SK-N-SH treated with all-trans-retinoic acid at 6 μM for 48 hours (cell line): ENCODE measurements around the gene XPR1.

ENCODE experiments used
- ATAC-seq: fragments of 200-7000 bp; cut with Tn5 transposase; 3 replicates; pipeline ENCODE4 v1.9.1; 2020; ENCODE audit warnings: mild to moderate bottlenecking, moderate library complexity
- ARNTL ChIP-seq: fragments of 450-650 bp; formaldehyde crosslinking; IDR thresholded peaks from 2 replicates; pipeline ENCODE4 v1.5.0; 2020; ENCODE audit warnings: low read depth, mild to moderate bottlenecking, moderate library complexity, borderline replicate concordance
- BACH2 ChIP-seq: fragments of 250-450 bp; sonication (Bioruptor Pico); IDR thresholded peaks from 2 replicates; pipeline ENCODE4 v1.9.0; 2021; ENCODE audit warnings: mild to moderate bottlenecking, borderline replicate concordance
- CSDC2 ChIP-seq: fragments of 250-450 bp; sonication (Bioruptor Pico); IDR thresholded peaks from 2 replicates; pipeline ENCODE4 v1.5.0; 2020; ENCODE audit warnings: mild to moderate bottlenecking, moderate library complexity
- CSRNP3 ChIP-seq: fragments of 250-450 bp; sonication (Bioruptor Pico); IDR thresholded peaks from 2 replicates; pipeline ENCODE4 v1.5.1; 2021; ENCODE audit warnings: mild to moderate bottlenecking, moderate library complexity
- ESRRG ChIP-seq: fragments of 250-450 bp; sonication (Bioruptor Pico); IDR thresholded peaks from 2 replicates; pipeline ENCODE4 v1.6.1; 2021; ENCODE audit warnings: mild to moderate bottlenecking
- GLIS3 ChIP-seq: fragments of 250-450 bp; sonication (Bioruptor Pico); IDR thresholded peaks from 2 replicates; pipeline ENCODE4 v1.5.0; 2020; ENCODE audit warnings: mild to moderate bottlenecking, moderate library complexity
- ISL1 ChIP-seq: fragments of 250-450 bp; sonication (Bioruptor Pico); IDR thresholded peaks from 2 replicates; pipeline ENCODE4 v2.1.2; 2022; ENCODE audit warnings: mild to moderate bottlenecking, moderate library complexity
- OSR1 ChIP-seq: fragments of 250-450 bp; sonication (Bioruptor Pico); IDR thresholded peaks from 2 replicates; pipeline ENCODE4 v1.8.0; 2022; ENCODE audit warnings: moderate library complexity, mild to moderate bottlenecking, inconsistent platforms
- PPARA ChIP-seq: fragments of 250-450 bp; sonication (Bioruptor Pico); IDR thresholded peaks from 2 replicates; pipeline ENCODE4 v1.5.0; 2020; ENCODE audit warnings: mild to moderate bottlenecking, borderline replicate concordance
- RARB ChIP-seq: fragments of 250-450 bp; sonication (Bioruptor Pico); IDR thresholded peaks from 2 replicates; pipeline ENCODE4 v1.8.0; 2021; ENCODE audit warnings: mild to moderate bottlenecking, moderate library complexity
- SNAI2 ChIP-seq: fragments of 250-450 bp; sonication (Bioruptor Pico); IDR thresholded peaks from 2 replicates; pipeline ENCODE4 v1.5.0; 2020; ENCODE audit warnings: mild to moderate bottlenecking, moderate library complexity
- TCF4 ChIP-seq: fragments of 250-450 bp; sonication (Bioruptor Pico); IDR thresholded peaks from 2 replicates; pipeline ENCODE4 v1.8.0; 2021; ENCODE audit warnings: mild to moderate bottlenecking, moderate library complexity, borderline replicate concordance
- TOX ChIP-seq: fragments of 250-450 bp; sonication (Bioruptor Pico); IDR thresholded peaks from 2 replicates; pipeline ENCODE4 v1.8.0; 2021; ENCODE audit warnings: mild to moderate bottlenecking, moderate library complexity, borderline replicate concordance
- TSHZ2 ChIP-seq: fragments of 250-450 bp; sonication (Bioruptor Pico); IDR thresholded peaks from 2 replicates; pipeline ENCODE4 v1.5.0; 2020; ENCODE audit warnings: mild to moderate bottlenecking, moderate library complexity
- ZC3H10 ChIP-seq: fragments of 250-450 bp; sonication (Bioruptor Pico); IDR thresholded peaks from 2 replicates; pipeline ENCODE4 v1.5.1; 2021; ENCODE audit warnings: mild to moderate bottlenecking, moderate library complexity
- ZFP3 ChIP-seq: fragments of 250-450 bp; sonication (Bioruptor Pico); IDR thresholded peaks from 2 replicates; pipeline ENCODE4 v1.5.0; 2020; ENCODE audit warnings: mild to moderate bottlenecking, moderate library complexity
- ZFP30 ChIP-seq: fragments of 450-650 bp; formaldehyde crosslinking; IDR thresholded peaks from 2 replicates; pipeline ENCODE4 v1.5.0; 2022; ENCODE audit warnings: mild to moderate bottlenecking, moderate library complexity
- ZNF565 ChIP-seq: fragments of 450-650 bp; formaldehyde crosslinking; conservative IDR thresholded peaks from 2 replicates; pipeline ENCODE4 v1.5.0; 2020; ENCODE audit warnings: low read depth, mild to moderate bottlenecking, moderate library complexity
- ZNF70 ChIP-seq: fragments of 450-650 bp; formaldehyde crosslinking; IDR thresholded peaks from 2 replicates; pipeline ENCODE4 v1.5.0; 2020; ENCODE audit warnings: mild to moderate bottlenecking, moderate library complexity
- ZNF8 ChIP-seq: fragments of 450-650 bp; formaldehyde crosslinking; IDR thresholded peaks from 2 replicates; pipeline ENCODE4 v1.5.0; 2020; ENCODE audit warnings: mild to moderate bottlenecking, moderate library complexity
- TF ChIP-seq, protein P1 (sequence below): fragments of 250-450 bp; sonication (Bioruptor Pico); IDR thresholded peaks from 2 replicates; pipeline ENCODE4 v1.5.1; 2020; ENCODE audit warnings: low read depth, mild to moderate bottlenecking, moderate library complexity
- TF ChIP-seq, protein P2 (sequence below): fragments of 250-450 bp; sonication (Bioruptor Pico); IDR thresholded peaks from 2 replicates; pipeline ENCODE4 v1.8.0; 2021; ENCODE audit warnings: low read depth, mild to moderate bottlenecking, moderate library complexity, borderline replicate concordance

The XPR1 gene

GRCh38 chr1:180926164-180926981 is 294.6 kb downstream of the XPR1 start:
- peak; percentile 88 for ATAC-seq
- TF ChIP-seq ZNF70 (no peak), ESRRG (CRISPR knock-in tag) (no peak), PPARA (CRISPR knock-in tag) (no peak), ZFP30 (no peak), CSDC2 (CRISPR knock-in tag) (no peak), ZNF8 (CRISPR knock-in tag) (no peak), ZNF565 (no peak), ZFP3 (CRISPR knock-in tag) (0 out of 2 replicates have a peak, but pooled peaks have one; percentile 33), ISL1 (no peak), TSHZ2 (CRISPR knock-in tag) (peak; percentile 91), CSRNP3 (CRISPR knock-in tag) (no peak), GLIS3 (CRISPR knock-in tag) (no peak), OSR1 (no peak), BACH2 (no peak), TCF4 (CRISPR knock-in tag) (peak; percentile 76; the same call in 1 of the 2 replicates), TOX (CRISPR knock-in tag) (no peak)

DNA sequence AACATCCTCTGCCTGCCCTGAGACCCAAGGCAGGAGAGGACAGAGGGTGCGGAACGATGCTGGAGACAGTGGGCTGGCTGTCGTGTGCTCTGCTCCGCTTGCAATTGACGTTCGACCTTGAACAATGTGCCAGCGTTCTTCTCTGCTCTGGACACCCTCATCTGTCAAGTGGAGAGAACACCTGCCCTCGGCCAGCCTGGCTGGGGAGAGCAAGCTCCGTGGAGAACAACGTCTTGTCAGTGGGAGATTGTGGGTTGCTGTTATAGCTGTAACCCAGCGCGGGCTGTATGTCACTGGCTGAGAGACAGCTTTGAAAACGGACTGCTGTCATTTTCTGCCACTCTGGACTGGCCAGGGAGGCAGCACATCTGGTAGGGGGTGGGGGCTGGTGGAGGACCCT is 295.5 kb downstream of the XPR1 start:
- peak; percentile 1; the same call in 1 of the 3 replicates for ATAC-seq
- TF ChIP-seq ZNF70 (no peak), ESRRG (CRISPR knock-in tag) (no peak), ZFP30 (no peak)

DNA sequence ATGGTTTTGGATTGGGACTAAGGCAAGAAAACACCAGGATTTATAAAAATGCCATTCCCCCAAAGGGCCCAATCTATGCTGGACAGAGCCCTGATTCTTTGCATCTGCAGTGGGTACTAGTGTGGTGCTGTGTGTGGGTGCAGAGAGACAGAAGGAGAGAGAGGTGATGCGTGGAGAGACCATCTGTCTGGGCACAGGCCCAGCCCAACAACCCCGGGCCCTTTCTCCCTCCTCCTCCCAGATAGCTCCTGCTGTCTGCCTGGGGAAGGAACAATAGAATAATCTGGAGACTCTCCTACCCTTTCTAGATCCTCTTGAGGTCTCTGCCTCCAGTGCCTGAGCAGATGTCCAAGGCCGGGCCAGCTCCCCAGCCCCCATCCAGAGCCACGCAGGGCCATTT is 296.0 kb downstream of the XPR1 start:
- ATAC-seq: peak; percentile 4

DNA sequence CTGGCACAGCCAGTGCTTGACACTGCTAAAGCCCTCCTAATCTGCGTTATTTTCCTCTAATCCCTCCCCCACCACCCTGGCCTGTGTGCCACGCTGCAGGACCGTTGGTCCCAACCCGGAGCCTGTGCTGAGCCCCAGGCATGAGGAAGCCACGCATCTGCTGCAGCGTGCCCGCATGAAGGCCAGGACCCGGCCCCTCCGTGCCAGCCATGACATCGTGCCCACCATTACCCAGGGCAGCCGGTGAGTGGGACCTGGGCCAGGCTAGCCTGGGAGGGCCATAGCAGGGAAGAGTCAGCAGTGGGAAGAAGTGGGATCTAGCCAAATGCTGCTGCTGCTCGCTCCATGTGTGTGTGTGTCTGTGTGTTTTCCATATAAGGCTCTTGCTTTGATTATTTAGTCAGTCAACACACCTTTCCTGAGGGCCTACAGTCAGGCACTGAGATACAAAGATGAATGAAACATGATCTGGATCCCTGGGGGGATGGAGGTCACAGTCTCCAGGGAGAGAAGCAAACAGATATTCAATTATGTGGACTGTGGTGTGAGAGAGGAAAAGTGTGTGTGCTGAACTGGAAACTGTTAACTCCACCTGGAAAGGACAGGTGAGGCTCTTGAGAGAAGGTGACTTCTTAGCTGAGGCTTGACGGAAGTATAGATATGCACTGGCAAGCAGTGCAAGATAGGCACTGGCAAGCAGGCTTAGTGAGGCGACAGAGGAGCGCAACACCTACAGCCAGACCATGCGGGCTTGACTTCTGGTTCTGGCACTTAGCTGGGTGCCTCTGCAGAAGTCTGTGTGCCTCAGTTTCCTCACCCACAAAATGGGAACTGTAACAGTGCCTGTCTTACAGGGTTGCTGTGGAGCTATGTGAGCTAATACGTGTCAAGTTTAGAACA is 296.8 kb downstream of the XPR1 start:
- no peak for ATAC-seq
- no peak for TF ChIP-seq BACH2
- no peak for TF ChIP-seq ZFP30

More for the DNA sequence above, 296.0 kb downstream of the XPR1 start:
- TF ChIP-seq ZFP30: no peak
- TF ChIP-seq ARNTL (CRISPR knock-in tag): no peak
- TF ChIP-seq TCF4 (CRISPR knock-in tag): no peak
- TF ChIP-seq ZNF70: no peak
- no peak for TF ChIP-seq ISL1
- no peak for TF ChIP-seq RARB (CRISPR knock-in tag)
- TF ChIP-seq SNAI2 (CRISPR knock-in tag): no peak
- TF ChIP-seq, protein P1, sequence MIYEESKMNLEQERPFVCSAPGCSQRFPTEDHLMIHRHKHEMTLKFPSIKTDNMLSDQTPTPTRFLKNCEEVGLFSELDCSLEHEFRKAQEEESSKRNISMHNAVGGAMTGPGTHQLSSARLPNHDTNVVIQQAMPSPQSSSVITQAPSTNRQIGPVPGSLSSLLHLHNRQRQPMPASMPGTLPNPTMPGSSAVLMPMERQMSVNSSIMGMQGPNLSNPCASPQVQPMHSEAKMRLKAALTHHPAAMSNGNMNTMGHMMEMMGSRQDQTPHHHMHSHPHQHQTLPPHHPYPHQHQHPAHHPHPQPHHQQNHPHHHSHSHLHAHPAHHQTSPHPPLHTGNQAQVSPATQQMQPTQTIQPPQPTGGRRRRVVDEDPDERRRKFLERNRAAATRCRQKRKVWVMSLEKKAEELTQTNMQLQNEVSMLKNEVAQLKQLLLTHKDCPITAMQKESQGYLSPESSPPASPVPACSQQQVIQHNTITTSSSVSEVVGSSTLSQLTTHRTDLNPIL: no peak
- no peak for TF ChIP-seq OSR1
- no peak for TF ChIP-seq ZNF8 (CRISPR knock-in tag)
- no peak for TF ChIP-seq CSDC2 (CRISPR knock-in tag)

DNA sequence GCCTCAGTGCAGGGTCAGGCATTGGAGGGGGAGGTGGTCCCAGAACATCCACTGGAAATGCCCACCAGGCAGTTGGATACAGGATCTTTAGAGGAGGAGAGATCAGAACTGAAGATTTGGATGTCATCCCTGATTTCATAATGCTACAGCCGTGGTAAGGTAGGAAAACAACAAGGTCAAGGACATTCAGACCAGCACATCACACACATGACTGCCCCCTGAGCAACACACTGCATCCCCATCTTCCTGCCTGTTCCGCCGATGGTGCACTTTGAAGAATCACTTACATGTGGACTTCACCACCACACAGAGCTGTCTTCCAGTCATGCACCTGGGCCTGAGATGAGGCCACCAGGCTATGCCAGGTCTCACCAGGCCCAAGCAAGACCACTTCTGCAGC is 297.6 kb downstream of the XPR1 start:
- no peak for ATAC-seq
- TF ChIP-seq ZC3H10 (CRISPR knock-in tag): no peak
- TF ChIP-seq ZNF8 (CRISPR knock-in tag): no peak
- TF ChIP-seq, protein P1: no peak
- no peak for TF ChIP-seq OSR1
- no peak for TF ChIP-seq ARNTL (CRISPR knock-in tag)
- no peak for TF ChIP-seq GLIS3 (CRISPR knock-in tag)
- no peak for TF ChIP-seq RARB (CRISPR knock-in tag)
- TF ChIP-seq, protein P2, sequence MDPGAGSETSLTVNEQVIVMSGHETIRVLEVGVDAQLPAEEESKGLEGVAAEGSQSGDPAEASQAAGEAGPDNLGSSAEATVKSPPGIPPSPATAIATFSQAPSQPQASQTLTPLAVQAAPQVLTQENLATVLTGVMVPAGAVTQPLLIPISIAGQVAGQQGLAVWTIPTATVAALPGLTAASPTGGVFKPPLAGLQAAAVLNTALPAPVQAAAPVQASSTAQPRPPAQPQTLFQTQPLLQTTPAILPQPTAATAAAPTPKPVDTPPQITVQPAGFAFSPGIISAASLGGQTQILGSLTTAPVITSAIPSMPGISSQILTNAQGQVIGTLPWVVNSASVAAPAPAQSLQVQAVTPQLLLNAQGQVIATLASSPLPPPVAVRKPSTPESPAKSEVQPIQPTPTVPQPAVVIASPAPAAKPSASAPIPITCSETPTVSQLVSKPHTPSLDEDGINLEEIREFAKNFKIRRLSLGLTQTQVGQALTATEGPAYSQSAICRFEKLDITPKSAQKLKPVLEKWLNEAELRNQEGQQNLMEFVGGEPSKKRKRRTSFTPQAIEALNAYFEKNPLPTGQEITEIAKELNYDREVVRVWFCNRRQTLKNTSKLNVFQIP (CRISPR knock-in tag): no peak
- TF ChIP-seq TOX (CRISPR knock-in tag): no peak
- no peak for TF ChIP-seq ZNF565
- no peak for TF ChIP-seq BACH2
